ENCODE measurements around the gene MMP17.
"Not testable (repeated sequence)": the region's sequence is repeated elsewhere in the genome, so short reads cannot be mapped to it uniquely, and the experiment has no call there.

MMP17 gene

GRCh38 chr12:131885543-131886057, 57.4 kb downstream of the MMP17 start:
- DNase-seq (ENCODE audit: extremely low read depth, low read depth), result no peak
- H3K4me3 ChIP-seq (replicated peaks; ENCODE audit: low read depth, low read length), result no peak overlapping the region
- no peak for TF ChIP-seq CTCF (IDR thresholded peaks at IDR 0.05; ENCODE audit: low read depth, low read length, missing control alignments)

GRCh38 chr12:131891722-131892121, 63.5 kb downstream of the MMP17 start:
- DNase-seq (ENCODE audit: extremely low read depth, low read depth), result not testable (repeated sequence)

GRCh38 chr12:131892711-131893604, 64.8 kb downstream of the MMP17 start:
- H3K4me3 ChIP-seq (replicated peaks; ENCODE audit: low read depth, low read length), result no peak overlapping the region
- no peak for DNase-seq (ENCODE audit: extremely low read depth, low read depth)
- no peak for TF ChIP-seq CTCF (IDR thresholded peaks at IDR 0.05; ENCODE audit: low read depth, low read length, missing control alignments)

More at GRCh38 chr12:131891722-131892121, 63.5 kb downstream of the MMP17 start:
- H3K4me3 ChIP-seq (replicated peaks; ENCODE audit: low read depth, low read length), result not testable (repeated sequence)

GRCh38 chr12:131893605-131894312, 65.6 kb downstream of the MMP17 start:
- no peak for DNase-seq (ENCODE audit: extremely low read depth, low read depth)

GRCh38 chr12:131894313-131894860, 66.2 kb downstream of the MMP17 start, which contains the start of gene ULK1:
Gene ULK1, plus strand, starts transcription at chr12:131894622. Its CDS starts 380 bp downstream, at chr12:131895002.
- peak; percentile 50 for DNase-seq (ENCODE audit: extremely low read depth, low read depth)
- peak within 1 kb of the TSS; percentile 56 for H3K4me3 ChIP-seq (replicated peaks; ENCODE audit: low read depth, low read length)
- no peak for TF ChIP-seq CTCF (IDR thresholded peaks at IDR 0.05; ENCODE audit: low read depth, low read length, missing control alignments)

More at GRCh38 chr12:131893605-131894312, 65.6 kb downstream of the MMP17 start:
- no peak overlapping the region for H3K4me3 ChIP-seq (replicated peaks; ENCODE audit: low read depth, low read length)
- TF ChIP-seq CTCF (IDR thresholded peaks at IDR 0.05; ENCODE audit: low read depth, low read length, missing control alignments), result no peak

GRCh38 chr12:131894981-131895639, 66.9 kb downstream of the MMP17 start:
- peak overlapping the region; percentile 56 for H3K4me3 ChIP-seq (replicated peaks; ENCODE audit: low read depth, low read length)
- TF ChIP-seq CTCF (IDR thresholded peaks at IDR 0.05; ENCODE audit: low read depth, low read length, missing control alignments), result no peak
- DNase-seq (ENCODE audit: extremely low read depth, low read depth), result no peak
